ENCODE measurements around the gene KCNT1. TPM values are rescaled to one million over a fixed set of nuclear protein-coding genes. Genes with fewer than 3 reads are reported as not detected.

KCNT1 gene
- total RNA-seq, 2 experiments from 2014 or later, result not detected

DNA sequence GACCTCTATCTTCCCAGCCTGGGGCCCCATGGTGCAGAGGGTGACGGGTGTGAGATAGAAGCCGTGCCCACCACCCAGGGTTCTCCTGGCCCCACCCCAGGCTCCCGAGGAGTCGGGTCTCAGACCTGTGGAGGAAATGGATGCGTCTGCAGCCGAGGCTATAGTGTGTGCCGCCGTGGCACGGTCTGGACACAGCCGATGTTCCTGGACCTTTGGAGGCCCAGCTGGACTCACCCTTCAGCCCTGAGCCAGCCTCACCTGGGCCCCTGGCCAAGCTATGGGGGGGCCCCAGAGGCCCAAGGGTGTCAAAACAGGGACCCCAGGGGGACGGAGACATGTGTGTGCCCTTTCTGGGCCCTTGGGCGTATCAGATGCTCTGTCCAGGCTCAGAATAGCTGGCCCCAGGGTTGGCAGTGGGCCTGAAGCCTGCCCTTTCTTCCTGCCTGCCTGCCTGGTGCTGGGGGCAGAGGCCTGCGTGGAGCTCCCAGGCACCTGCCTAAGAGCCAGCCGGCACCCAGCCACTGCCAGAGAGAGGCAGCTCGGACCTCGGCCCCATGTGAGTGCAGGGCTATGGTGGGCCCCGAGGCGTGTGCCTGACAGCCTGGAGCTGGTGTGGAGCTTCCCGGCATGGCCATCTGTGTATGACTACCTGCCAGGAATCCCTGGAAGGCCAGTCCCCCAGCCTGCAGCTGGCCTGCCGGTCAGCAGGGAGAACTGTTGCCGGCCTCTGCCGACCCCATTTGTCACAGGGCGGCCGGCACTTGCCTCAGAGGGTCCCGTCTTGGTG is 41.8 kb downstream of the KCNT1 start:
- Mint-ChIP-seq H3K4me1 (no peaks in the 10 kb centered on the region), H3K9me3 (ENCODE audit: low read depth) (no peaks in the 10 kb centered on the region), H3K36me3 (no peaks in the 10 kb centered on the region), H3K4me3 (no peak overlapping the region), H3K27ac (no peak overlapping the region), H3K27me3 (peaks cover 2% of the 10 kb centered on the region)
- DNase-seq (no peak), ATAC-seq (no peak)
- CTCF ChIA-PET, result interaction anchor here (0.7 kb wide), 1 partner anchor 137 kb away, joined by 3 read pairs; no protein-coding TSS in a partner anchor

DNA sequence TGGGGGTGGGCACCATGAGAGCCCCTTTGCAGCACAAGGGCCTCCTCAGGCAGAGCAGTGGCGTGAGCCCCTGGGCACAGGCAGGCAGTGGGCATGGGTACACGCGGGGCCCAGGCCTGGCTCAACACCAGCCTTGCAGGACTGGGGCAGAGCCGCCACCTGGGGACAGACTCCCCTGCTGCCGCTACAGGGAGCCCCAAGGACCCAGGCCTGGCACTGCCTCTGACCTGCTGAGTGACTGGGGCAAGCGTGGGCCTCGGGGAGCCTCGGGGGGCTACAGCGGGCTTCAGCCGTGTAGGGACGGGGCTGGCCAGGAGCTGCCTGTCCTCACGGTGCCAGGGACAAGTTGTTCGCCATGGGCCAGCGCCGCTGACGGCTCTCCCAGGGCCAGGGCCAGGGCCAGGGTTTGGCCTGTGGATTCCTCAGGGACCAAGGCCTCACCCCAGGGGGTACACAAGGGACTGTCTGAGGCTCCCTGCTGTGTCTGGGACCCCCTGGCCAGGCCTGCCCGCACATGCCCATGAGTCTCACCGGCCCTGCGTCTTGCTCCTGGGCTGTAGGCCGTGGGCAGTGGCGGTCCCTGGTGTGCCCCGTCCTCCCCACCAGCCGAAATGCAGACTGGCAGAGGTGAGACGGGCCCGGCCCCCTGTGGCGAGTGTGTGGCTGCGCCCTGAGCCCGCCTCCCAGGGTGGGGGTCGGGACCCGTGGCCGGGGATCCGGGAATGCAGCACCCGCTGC is 42.5 kb downstream of the KCNT1 start:
- H3K36me3 Mint-ChIP-seq, result no peaks in the 10 kb centered on the region
- DNase-seq (no peak), ATAC-seq (no peak)
- H3K27me3 Mint-ChIP-seq, result no peaks in the 10 kb centered on the region
- H3K4me1 Mint-ChIP-seq, result no peaks in the 10 kb centered on the region
- CTCF ChIA-PET, result no interaction called here
- H3K4me3 Mint-ChIP-seq, result no peak overlapping the region
- no peak overlapping the region for H3K27ac Mint-ChIP-seq
- H3K9me3 Mint-ChIP-seq (ENCODE audit: low read depth), result no peaks in the 10 kb centered on the region

DNA sequence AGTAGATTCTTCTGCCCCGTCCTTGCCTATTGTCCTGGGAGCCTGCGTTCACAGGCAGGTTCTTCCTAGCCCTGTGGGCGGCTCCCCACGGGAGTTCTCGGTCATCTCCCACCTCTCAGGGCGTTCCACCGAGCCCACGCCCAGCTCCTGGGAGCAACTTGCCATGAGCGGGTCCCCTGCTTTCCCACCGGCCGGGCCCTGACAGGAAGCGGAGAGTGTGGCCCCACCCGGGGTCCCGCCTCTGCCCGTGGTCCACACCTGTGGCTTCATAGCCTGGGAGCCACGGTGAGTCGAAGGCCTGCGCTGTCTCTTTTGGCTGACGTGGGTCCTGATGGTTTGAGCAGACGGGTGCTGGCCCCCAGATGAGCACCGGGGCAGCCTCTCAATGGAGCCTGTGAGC is 43.2 kb downstream of the KCNT1 start:
- no peaks in the 10 kb centered on the region for H3K27me3 Mint-ChIP-seq
- H3K9me3 Mint-ChIP-seq (ENCODE audit: low read depth), result no peaks in the 10 kb centered on the region
- no peak for ATAC-seq
- no peak for DNase-seq
- no peaks in the 10 kb centered on the region for H3K36me3 Mint-ChIP-seq
- H3K4me3 Mint-ChIP-seq, result no peak overlapping the region
- H3K4me1 Mint-ChIP-seq, result no peaks in the 10 kb centered on the region
- CTCF ChIA-PET, result no interaction called here
- H3K27ac Mint-ChIP-seq, result no peak overlapping the region

DNA sequence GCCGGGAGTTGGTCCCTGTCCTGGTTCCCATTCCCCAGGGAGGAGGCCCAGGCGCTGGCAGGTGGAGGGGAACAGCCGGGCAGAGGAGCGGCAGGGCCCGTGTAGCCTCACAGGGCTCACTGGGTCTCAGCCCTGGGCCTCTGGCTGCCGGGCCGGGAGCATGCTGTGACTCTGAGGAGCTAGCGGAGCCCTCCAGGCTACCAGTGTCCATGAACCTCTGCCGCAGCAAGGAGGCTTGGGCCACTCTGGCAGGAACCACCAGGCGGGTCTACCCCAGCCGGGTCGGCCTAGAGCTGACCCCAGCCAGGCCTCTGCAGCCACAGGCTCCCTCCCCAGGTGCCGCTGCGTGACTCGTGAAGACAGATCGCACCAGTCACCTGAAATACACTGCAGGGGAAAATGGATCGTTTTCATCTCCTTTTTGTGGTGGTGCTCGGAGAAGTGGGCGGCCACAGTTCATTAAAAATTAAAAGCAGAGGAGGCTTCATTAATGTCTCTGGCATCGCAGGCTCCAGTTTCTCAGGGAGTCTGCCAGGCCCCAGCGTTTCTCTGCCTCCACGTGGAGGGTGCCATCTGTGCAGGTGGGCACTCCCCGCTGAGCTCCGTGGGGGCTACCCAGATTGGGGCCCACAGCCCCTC is 43.8 kb downstream of the KCNT1 start:
- no peak overlapping the region for H3K27ac Mint-ChIP-seq
- CTCF ChIA-PET, result no interaction called here

DNA sequence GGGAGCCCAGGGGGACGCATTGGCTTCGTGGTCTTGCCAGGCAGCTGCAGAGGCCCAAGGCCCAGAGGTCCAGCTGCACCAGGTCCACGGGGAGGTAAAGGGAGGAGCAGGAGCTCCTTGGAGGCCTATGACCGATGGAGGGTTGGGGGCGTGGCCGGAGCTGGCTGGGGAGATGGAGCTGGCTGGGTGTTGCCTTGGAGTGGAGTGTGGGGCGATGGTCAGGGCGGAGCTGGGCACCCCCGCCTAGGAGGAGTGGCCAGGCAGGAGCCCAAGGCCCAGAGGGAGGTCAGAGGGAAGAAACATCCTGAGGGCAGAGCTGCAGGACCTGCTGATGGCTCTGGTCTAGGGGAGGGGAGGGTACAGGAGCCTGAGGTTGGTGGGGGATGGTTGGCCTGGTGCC is 44.6 kb downstream of the KCNT1 start:
- Mint-ChIP-seq H3K36me3 (no peaks in the 10 kb centered on the region), H3K4me1 (no peaks in the 10 kb centered on the region), H3K27me3 (no peaks in the 10 kb centered on the region), H3K27ac (no peak overlapping the region), H3K4me3 (no peak overlapping the region), H3K9me3 (ENCODE audit: low read depth) (no peaks in the 10 kb centered on the region)
- ATAC-seq (no peak), DNase-seq (no peak)
- CTCF ChIA-PET, result no interaction called here

More for the DNA sequence above, 43.8 kb downstream of the KCNT1 start:
- ATAC-seq (no peak), DNase-seq (no peak)
- H3K4me1 Mint-ChIP-seq, result no peaks in the 10 kb centered on the region
- H3K4me3 Mint-ChIP-seq, result no peak overlapping the region
- no peaks in the 10 kb centered on the region for H3K9me3 Mint-ChIP-seq (ENCODE audit: low read depth)
- no peaks in the 10 kb centered on the region for H3K36me3 Mint-ChIP-seq
- H3K27me3 Mint-ChIP-seq, result no peaks in the 10 kb centered on the region

DNA sequence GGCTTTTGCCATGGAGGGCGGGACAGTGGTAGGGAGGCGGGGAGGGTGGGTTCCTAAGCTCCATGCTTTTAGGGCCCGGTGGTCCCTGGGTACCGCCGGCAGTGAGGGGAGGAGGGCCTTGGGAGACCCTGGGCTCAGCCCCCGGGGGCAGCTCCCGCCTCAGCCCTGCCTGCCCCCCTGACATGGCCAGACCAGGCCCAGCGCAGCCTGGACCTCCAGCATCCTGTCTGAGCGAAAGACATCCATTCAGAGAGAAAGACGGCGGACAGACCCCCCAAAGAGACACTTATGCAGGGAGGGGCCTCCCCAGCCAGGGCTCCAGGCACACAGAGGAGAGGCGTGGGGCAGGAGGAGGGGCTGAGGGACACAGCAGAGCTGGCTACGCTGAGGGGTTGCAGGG is 45.3 kb downstream of the KCNT1 start:
- Mint-ChIP-seq H3K9me3 (ENCODE audit: low read depth) (no peaks in the 10 kb centered on the region), H3K27me3 (no peaks in the 10 kb centered on the region), H3K4me3 (no peak overlapping the region), H3K36me3 (no peaks in the 10 kb centered on the region), H3K27ac (no peak overlapping the region), H3K4me1 (no peaks in the 10 kb centered on the region)
- DNase-seq, result no peak
- no peak for ATAC-seq
- CTCF ChIA-PET, result no interaction called here

DNA sequence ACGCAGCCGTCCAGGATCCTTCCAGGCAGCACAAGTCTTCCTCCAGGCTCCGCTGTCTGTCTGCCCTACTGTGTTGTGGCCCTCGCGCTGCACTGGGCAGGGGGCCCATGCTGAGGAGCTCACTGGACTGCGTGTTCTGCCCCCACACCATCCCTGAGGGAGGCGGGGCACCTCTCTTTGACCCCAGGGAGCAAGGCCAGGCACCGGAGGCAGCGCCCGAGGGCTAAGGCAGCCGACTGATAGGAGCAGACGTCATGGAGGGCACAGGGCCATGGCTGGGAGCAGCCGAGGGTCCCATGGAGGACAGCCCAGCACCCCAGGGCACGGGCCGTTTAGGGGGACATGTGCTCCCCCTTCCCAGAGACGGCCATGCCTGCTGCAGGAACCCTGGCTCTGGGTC is 46.7 kb downstream of the KCNT1 start:
- CTCF ChIA-PET, result no interaction called here
- no peaks in the 10 kb centered on the region for H3K27me3 Mint-ChIP-seq
- no peak overlapping the region for H3K27ac Mint-ChIP-seq
- H3K4me1 Mint-ChIP-seq, result no peaks in the 10 kb centered on the region
- H3K4me3 Mint-ChIP-seq, result no peak overlapping the region
- ATAC-seq (no peak), DNase-seq (no peak)
- no peaks in the 10 kb centered on the region for H3K9me3 Mint-ChIP-seq (ENCODE audit: low read depth)
- no peaks in the 10 kb centered on the region for H3K36me3 Mint-ChIP-seq

DNA sequence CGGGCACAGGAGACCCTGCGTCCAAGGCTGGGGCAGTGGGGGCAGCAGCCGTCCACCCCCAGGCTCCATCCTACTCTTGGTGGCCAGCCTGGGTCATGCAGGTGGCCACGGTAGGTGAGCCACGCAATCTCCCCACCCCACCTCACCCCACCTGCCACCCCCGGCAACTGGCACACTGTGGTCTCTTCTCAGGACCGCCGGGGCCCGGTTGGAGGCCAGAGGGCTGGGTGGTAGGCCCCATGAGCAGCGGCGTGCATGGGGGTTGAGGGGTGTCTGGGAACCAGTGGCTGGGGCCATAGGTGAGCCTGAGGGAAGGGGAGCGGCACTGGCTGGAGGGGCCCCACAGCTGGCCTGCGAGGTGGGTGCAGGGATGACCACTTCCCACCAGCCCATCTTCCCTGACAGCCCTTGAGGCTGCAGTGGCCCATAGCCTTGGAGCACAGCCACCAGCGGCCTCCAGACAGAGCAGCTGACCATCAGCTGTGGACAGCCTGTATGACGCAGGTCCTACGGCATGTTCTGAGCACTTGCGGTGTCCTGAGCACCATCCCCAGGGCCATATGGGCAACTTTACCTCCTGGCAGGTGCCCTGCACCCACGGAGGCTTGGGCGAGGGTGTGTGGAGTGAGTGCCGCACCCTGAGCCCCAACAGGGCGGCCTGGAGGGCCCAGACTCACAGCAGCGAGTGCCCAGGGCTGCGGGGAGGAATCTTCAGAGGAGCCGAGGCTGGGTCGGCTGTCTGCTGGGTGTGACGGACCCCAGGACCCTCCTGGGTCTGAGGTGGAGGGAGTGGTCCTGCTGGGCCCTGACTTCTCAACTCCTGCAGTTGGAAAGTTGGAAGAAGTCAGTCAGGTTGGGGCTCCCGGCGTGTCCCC is 47.4 kb downstream of the KCNT1 start:
- DNase-seq (no peak), ATAC-seq (no peak)
- Mint-ChIP-seq H3K9me3 (ENCODE audit: low read depth) (no peaks in the 10 kb centered on the region), H3K4me3 (no peak overlapping the region), H3K27me3 (no peaks in the 10 kb centered on the region), H3K4me1 (no peaks in the 10 kb centered on the region), H3K27ac (no peak overlapping the region), H3K36me3 (no peaks in the 10 kb centered on the region)
- CTCF ChIA-PET, result no interaction called here

DNA sequence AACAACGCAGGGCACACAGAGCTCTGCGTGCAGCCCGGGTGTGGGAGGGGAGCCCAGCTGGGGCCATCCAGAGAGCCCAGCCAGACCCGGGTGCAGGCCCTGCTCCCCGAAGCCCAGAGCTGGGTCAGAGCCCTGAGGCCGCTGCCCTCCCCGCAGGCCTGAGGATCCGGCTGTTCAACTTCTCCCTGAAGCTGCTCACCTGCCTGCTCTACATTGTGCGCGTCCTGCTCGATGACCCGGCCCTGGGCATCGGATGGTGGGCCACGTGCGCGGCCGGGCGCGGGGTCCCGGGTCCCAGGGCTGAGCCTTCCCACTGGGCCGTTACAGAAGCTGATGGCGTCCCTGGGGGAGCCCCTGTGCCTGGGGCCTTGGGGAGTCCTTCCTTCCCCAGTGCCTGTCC is 48.8 kb downstream of the KCNT1 start:
- H3K27ac Mint-ChIP-seq, result no peak overlapping the region
- no peaks in the 10 kb centered on the region for H3K4me1 Mint-ChIP-seq
- CTCF ChIA-PET, result no interaction called here
- no peaks in the 10 kb centered on the region for H3K36me3 Mint-ChIP-seq
- ATAC-seq (no peak), DNase-seq (no peak)
- no peaks in the 10 kb centered on the region for H3K9me3 Mint-ChIP-seq (ENCODE audit: low read depth)
- no peaks in the 10 kb centered on the region for H3K27me3 Mint-ChIP-seq
- no peak overlapping the region for H3K4me3 Mint-ChIP-seq

DNA sequence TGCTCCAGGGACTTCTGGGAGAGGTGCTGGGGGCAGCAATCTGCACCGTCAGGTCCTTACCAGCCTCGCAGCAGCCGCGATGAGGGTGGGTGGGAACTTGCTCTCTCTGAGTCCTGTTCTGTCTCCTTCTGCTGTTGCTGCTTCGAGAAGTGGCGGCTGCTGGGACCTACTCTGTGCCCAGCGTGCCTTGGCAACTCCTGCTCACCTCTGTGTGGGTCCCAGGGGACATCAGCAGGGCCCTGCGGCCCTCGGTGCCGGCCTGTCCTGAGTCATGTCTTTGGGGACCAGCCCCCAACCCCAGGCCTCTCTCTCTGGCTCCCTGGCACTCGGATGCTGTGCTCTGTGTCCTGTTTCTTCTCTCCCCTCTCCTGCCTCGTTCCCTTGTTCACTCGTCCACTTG is 49.5 kb downstream of the KCNT1 start:
- no peaks in the 10 kb centered on the region for H3K4me1 Mint-ChIP-seq
- CTCF ChIA-PET, result no interaction called here

DNA sequence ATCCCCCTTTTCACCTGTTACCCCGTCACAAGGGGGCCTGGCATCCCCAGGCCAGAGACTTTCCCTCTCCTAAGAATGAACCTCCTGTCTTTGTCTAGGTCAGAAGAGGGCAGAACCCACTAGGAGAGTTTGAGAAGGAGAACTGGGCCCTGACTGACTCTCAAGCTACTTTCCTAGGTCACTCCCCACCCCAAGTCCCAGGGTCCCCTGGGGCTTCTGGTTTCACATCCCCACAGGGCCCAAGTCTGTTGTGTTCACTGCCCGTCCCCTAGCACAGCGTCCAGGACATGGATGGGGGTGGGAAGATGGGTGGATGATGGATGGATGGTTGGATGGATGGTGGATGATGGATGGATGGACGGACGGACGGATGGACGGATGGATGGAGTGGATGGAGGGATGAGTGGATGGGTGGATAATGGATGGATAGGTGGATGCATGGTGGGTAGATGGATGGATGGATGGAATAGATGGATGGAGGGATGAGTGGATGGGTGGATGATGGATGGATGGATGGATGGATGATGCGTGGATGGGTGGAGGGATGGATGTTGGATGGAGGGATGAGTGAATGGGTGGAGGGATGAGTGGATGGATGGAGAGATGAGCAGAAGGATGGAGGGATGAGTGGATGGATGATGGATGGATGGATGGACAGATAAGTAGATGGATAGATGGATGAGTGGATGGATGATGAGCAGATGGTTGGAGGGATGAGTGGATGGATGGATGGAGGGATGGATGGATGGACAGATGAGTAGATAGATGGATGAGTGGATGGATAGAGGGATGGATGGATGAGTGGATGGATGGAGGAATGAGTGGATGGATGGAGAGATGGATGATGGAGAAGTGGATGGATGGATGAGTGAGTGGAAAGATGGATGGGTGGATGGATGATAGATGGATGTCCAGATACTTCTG is 50.6 kb downstream of the KCNT1 start:
- Mint-ChIP-seq H3K36me3 (no peaks in the 10 kb centered on the region), H3K27ac (no peak overlapping the region), H3K4me1 (no peaks in the 10 kb centered on the region), H3K9me3 (ENCODE audit: low read depth) (no peaks in the 10 kb centered on the region), H3K27me3 (no peaks in the 10 kb centered on the region), H3K4me3 (no peak overlapping the region)
- ATAC-seq, result no peak
- DNase-seq, result no peak
- CTCF ChIA-PET, result no interaction called here

More for the DNA sequence above, 49.5 kb downstream of the KCNT1 start:
- DNase-seq (no peak), ATAC-seq (no peak)
- Mint-ChIP-seq H3K4me3 (no peak overlapping the region), H3K9me3 (ENCODE audit: low read depth) (no peaks in the 10 kb centered on the region), H3K36me3 (no peaks in the 10 kb centered on the region), H3K27me3 (no peaks in the 10 kb centered on the region), H3K27ac (no peak overlapping the region)

DNA sequence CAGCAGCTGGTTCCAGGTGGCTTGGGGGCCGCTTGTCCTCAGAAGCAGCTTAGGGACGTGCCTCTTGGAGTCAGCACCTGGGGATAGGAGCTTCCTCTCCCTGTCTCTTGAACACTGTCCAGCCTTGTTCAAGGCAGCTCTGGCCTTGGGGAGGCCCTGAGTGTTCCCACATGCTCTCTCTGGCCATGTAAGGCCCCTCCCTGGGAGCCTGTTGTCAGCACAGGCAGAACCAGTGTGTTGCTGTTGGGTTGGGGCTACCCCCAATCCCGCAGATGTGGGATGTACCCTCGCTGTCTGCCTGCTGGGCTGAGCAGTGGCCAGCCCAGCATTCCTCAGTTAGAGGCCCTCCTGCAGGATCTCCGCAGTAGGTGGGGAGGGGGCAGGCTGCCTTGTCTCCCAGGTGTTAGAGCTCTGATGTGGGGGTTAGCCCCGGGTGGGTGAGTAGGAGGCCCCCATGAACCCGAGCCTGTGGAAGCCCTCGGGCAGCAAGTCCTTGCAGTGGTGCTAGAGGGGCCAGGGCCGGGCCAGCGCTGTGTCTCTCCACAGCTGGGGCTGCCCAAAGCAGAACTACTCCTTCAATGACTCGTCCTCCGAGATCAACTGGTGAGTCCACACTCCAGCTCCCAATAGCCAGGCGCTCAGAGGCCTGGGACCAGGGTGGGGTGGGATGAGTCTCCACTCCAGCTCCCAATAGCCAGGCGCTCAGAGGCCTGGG is 51.6 kb downstream of the KCNT1 start:
- Mint-ChIP-seq H3K4me3 (no peak overlapping the region), H3K36me3 (no peaks in the 10 kb centered on the region), H3K27me3 (no peaks in the 10 kb centered on the region), H3K27ac (no peak overlapping the region), H3K9me3 (ENCODE audit: low read depth) (no peaks in the 10 kb centered on the region), H3K4me1 (no peaks in the 10 kb centered on the region)
- CTCF ChIA-PET, result no interaction called here
- ATAC-seq, result no peak
- DNase-seq, result no peak
